SU-DHL-6 (cell line): ENCODE data around the gene RABL6.
"Not testable (repeated sequence)": the region's sequence is repeated elsewhere in the genome, so short reads cannot be mapped to it uniquely, and the experiment has no call there.

Experiments used
- H2AFZ ChIP-seq: fragments of 200-600 bp; sonication (generic); 2 replicates; pipeline ENCODE4 v1.6.1; 2014; ENCODE audit warnings: low read depth, mild to moderate bottlenecking, moderate library complexity, mixed read lengths, antibody characterized with exemption, low read length; ENCODE audit not compliant: severe bottlenecking
- H3F3A ChIP-seq: fragments of 200-600 bp; shearing (Covaris generic); 2 replicates; pipeline ENCODE4 v1.6.0; 2016; ENCODE audit warnings: antibody characterized with exemption, mild to moderate bottlenecking; ENCODE audit not compliant: insufficient read depth
- H3K27ac ChIP-seq: fragments of 200-600 bp; sonication (generic); 2 replicates; pipeline ENCODE4 v1.5.1; 2016; ENCODE audit warnings: low read depth, mild to moderate bottlenecking, low read length, moderate library complexity, mixed read lengths
- H3K27me3 ChIP-seq: fragments of 200-600 bp; sonication (generic), shearing (Covaris generic); 2 replicates; pipeline ENCODE4 v1.6.0; 2014; ENCODE audit warnings: mild to moderate bottlenecking, low read length
- H3K36me3 ChIP-seq: fragments of 200-600 bp; sonication (generic); 2 replicates; pipeline ENCODE4 v1.6.1; 2014; ENCODE audit warnings: mild to moderate bottlenecking, low read length, mixed read lengths
- H3K4me2 ChIP-seq: fragments of 300-600, 200-600 bp; shearing (Covaris generic), sonication (generic); 2 replicates; pipeline ENCODE4 v1.6.0; 2014; ENCODE audit warnings: low read length, low read depth, mild to moderate bottlenecking; ENCODE audit not compliant: poor library complexity, severe bottlenecking
- H3K4me3 ChIP-seq: fragments of 200-600 bp; sonication (generic); 2 replicates; pipeline ENCODE4 v1.5.1; 2014; ENCODE audit warnings: antibody characterized with exemption, low read length, mild to moderate bottlenecking, mixed read lengths; ENCODE audit not compliant: insufficient read depth, poor library complexity, severe bottlenecking
- H3K79me2 ChIP-seq: fragments of 200-600 bp; sonication (generic); 2 replicates; pipeline ENCODE4 v1.6.1; 2014; ENCODE audit warnings: mild to moderate bottlenecking, low read length, moderate library complexity; ENCODE audit not compliant: insufficient read depth
- H3K9ac ChIP-seq: fragments of 200-600 bp; sonication (generic); 2 replicates; pipeline ENCODE4 v1.7.0; 2014; ENCODE audit warnings: mild to moderate bottlenecking, low read length
- H3K9me2 ChIP-seq: fragments of 200-600 bp; sonication (generic); replicated peaks from 2 replicates; pipeline ENCODE4 v1.6.1; 2014; ENCODE audit warnings: low read length; ENCODE audit not compliant: insufficient read depth
- H3K9me3 ChIP-seq: fragments of 200-600 bp; sonication (generic); 2 replicates; pipeline ENCODE4 v1.6.1; 2014; ENCODE audit warnings: low read length, mixed read lengths; ENCODE audit not compliant: insufficient read depth
- H4K20me1 ChIP-seq: fragments of 200-600 bp; sonication (generic); 2 replicates; pipeline ENCODE4 v1.6.1; 2014; ENCODE audit warnings: low read depth, mild to moderate bottlenecking, antibody characterized with exemption, low read length, moderate library complexity, mixed read lengths
- EZH2phosphoT487 ChIP-seq: fragments of 200-600 bp; sonication (generic), shearing (Covaris generic); conservative IDR thresholded peaks from 2 replicates; pipeline ENCODE4 v1.6.1; 2018; ENCODE audit warnings: mild to moderate bottlenecking, antibody characterized with exemption, low read length, moderate library complexity, mixed read lengths
- TF ChIP-seq, protein P1 (sequence below): fragments of 200-600 bp; sonication (generic); IDR thresholded peaks from one replicate; pipeline ENCODE4 v1.5.1; 2017; ENCODE audit warnings: antibody characterized with exemption, mild to moderate bottlenecking, low read length, moderate library complexity; ENCODE audit not compliant: insufficient read depth, poor library complexity, severe bottlenecking

The RABL6 gene

DNA sequence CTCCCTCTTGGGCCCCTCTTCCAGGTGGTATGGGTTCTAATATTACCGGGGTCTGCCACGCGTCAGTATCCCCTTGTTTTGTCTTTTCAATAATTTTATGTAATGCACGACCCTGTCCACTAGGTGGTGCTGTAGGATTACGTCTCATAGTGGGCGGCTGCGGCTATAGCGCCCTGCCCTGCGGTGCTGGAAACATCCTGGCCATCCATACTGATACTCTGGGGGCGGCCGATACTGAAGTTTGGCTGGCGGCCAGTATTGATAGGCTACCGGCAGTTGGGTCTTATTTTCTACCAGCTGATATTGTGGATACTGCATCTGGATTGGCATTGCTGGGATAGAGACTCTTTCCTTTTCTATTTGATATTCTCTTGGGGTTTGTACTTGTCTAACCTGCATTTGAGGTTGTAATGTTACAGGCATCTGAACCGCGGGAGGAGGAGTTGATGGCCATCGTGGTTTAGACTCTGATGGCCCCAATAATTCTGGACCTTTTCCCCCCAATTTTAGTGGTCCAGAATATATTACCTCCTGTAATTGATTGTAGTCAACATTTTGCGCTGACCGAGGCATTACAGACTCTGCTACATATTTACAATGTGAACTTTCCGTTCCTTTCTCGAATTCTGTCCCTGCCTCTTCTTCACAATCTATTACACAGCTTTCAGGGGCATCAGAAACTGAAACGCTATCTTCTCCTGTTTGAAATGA is 19.9 kb upstream of the RABL6 start:
- Histone ChIP-seq H4K20me1 (no peaks in the 10 kb centered on the region), H3K9me2 (no peaks in the 10 kb centered on the region), H3K9me3 (no peaks in the 10 kb centered on the region), H3K27ac (no peak overlapping the region), H3K4me3 (no peak overlapping the region), H3K4me2 (no peak overlapping the region), H3K79me2 (no peaks in the 10 kb centered on the region), H3K27me3 (no peaks in the 10 kb centered on the region), H3K36me3 (no peaks in the 10 kb centered on the region), H2AFZ (no peak overlapping the region), H3K9ac (no peak overlapping the region), H3F3A (peaks cover 6% of the 10 kb centered on the region; the same call in 1 of the 2 replicates)
- TF ChIP-seq EZH2phosphoT487, result no peak
- TF ChIP-seq, protein P1, sequence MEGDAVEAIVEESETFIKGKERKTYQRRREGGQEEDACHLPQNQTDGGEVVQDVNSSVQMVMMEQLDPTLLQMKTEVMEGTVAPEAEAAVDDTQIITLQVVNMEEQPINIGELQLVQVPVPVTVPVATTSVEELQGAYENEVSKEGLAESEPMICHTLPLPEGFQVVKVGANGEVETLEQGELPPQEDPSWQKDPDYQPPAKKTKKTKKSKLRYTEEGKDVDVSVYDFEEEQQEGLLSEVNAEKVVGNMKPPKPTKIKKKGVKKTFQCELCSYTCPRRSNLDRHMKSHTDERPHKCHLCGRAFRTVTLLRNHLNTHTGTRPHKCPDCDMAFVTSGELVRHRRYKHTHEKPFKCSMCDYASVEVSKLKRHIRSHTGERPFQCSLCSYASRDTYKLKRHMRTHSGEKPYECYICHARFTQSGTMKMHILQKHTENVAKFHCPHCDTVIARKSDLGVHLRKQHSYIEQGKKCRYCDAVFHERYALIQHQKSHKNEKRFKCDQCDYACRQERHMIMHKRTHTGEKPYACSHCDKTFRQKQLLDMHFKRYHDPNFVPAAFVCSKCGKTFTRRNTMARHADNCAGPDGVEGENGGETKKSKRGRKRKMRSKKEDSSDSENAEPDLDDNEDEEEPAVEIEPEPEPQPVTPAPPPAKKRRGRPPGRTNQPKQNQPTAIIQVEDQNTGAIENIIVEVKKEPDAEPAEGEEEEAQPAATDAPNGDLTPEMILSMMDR, result peak; percentile 67

DNA sequence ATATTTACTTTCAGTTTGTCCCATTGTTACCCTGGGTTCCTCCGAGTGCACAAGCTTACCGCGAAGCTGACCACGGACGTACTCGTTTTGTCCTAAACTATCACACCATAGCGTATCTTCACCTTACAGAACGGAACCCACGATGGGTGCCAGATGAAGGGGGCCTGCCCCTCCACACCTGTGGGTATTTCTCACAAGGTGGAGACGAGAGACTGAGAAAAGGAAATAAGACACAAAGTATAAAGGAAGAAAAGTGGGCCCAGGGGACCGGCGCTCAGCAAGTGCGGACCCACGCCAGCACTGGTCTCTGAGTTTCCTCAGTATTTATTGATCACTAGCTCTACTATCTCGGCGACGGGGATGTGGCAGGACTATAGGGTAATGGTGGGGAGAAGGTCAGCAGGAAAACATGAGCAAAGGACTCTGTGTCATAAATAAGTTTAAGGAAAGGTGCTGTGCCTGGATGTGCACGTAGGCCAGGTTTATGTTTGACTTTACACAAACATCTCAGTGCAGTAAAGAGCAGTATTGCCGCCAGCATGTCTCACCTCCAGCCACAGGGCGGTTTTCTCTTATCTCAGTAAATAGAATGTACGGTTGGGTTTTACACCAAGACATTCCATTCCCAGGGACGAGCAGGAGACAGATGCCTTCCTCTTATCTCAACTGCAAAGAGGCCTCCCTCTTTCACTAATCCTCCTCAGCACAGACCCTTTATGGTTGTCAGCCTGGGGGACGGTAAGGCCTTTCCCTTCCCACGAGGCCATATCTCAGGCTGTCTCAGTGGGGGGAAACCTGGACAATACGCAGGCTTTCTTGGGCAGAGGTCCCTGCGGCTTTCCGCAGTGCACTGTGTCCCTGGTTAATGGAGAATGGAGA is 18.9 kb upstream of the RABL6 start:
- H3K4me3 ChIP-seq, H3K4me2 ChIP-seq, H3F3A ChIP-seq, H3K79me2 ChIP-seq, H3K36me3 ChIP-seq, H3K9me2 ChIP-seq, H3K9me3 ChIP-seq, H3K27ac ChIP-seq, H4K20me1 ChIP-seq, H3K27me3 ChIP-seq, H2AFZ ChIP-seq, H3K9ac ChIP-seq: not testable (repeated sequence)

DNA sequence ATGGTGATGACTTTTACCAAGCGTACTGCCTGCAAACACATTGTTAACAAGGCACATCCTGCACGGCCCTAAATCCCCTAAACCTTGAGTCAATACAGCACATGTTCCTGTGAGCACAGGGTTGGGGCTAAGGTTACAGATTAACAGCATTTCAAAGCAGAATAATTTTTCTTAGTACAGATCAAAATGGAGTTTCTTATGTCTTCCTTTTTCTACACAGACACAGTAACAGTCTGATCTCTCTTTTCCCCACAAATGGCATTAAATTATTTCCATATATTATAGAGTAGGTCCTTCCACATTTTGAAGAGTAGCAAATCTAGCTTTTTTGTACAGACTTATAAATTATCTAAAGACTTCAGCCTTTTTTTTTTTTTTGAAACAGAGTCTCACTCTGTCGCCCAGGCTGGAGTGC is 18.2 kb upstream of the RABL6 start:
- Histone ChIP-seq H3K36me3 (no peaks in the 10 kb centered on the region), H3K9me3 (no peaks in the 10 kb centered on the region), H3K27me3 (no peaks in the 10 kb centered on the region), H3K79me2 (no peaks in the 10 kb centered on the region), H3F3A (peaks cover 6% of the 10 kb centered on the region; the same call in 1 of the 2 replicates), H2AFZ (no peak overlapping the region), H3K9me2 (no peaks in the 10 kb centered on the region), H3K4me3 (no peak overlapping the region), H4K20me1 (no peaks in the 10 kb centered on the region), H3K9ac (no peak overlapping the region), H3K27ac (no peak overlapping the region), H3K4me2 (no peak overlapping the region)
- no peak for TF ChIP-seq EZH2phosphoT487
- TF ChIP-seq, protein P1, result no peak
